Naive B cell (primary cell): ENCODE results near the gene ELFN2. TPM values are rescaled to one million over a fixed set of nuclear protein-coding genes. Genes with fewer than 3 reads are reported as not detected.
A peak's percentile ranks its signal among the peaks of the same experiment; 100 is the strongest.
"Not testable (repeated sequence)": the region's sequence is repeated elsewhere in the genome, so short reads cannot be mapped to it uniquely, and the experiment has no call there.

Experiments
- ATAC-seq, 2 donors: fragments of 150-1000 bp; cut with Tn5 transposase; 2 replicates each; pipeline ENCODE4 v1.10.0; 2021; ENCODE audit warnings: low read depth in 2 of 2, mild to moderate bottlenecking in 2 of 2, moderate library complexity in 2 of 2
- DNase-seq: peaks from one replicate; pipeline ENCODE4 v3.0.0; 2022
- H3K27ac Mint-ChIP-seq, 6 donors: one replicate each; pipeline ENCODE4 v1.8.0; 2020 to 2022; ENCODE audit warnings: mild to moderate bottlenecking in 6 of 6, mixed read lengths in 6 of 6, moderate library complexity in 5 of 6, inconsistent platforms in 2 of 6
- H3K27me3 Mint-ChIP-seq, 3 donors: one replicate each; pipeline ENCODE4 v1.8.0; 2021 to 2022; ENCODE audit warnings: mixed read lengths in 3 of 3, mild to moderate bottlenecking in 1 of 3
- H3K36me3 Mint-ChIP-seq, 2 donors: one replicate each; pipeline ENCODE4 v1.8.0; 2020 to 2022; ENCODE audit warnings: mixed read lengths in 2 of 2, inconsistent platforms in 1 of 2, mild to moderate bottlenecking in 1 of 2
- H3K4me1 Mint-ChIP-seq, 3 donors: one replicate each; pipeline ENCODE4 v1.8.0; 2020 to 2022; ENCODE audit warnings: mixed read lengths in 3 of 3, inconsistent platforms in 1 of 3, mild to moderate bottlenecking in 1 of 3, moderate library complexity in 1 of 3
- H3K4me3 Mint-ChIP-seq, 8 donors: one replicate each; pipeline ENCODE4 v1.8.0; 2020 to 2022; ENCODE audit warnings: mild to moderate bottlenecking in 8 of 8, mixed read lengths in 8 of 8, moderate library complexity in 8 of 8, inconsistent platforms in 2 of 8
- H3K9me3 Mint-ChIP-seq, 7 donors: one replicate each; pipeline ENCODE4 v1.8.0; 2020 to 2022; ENCODE audit warnings: mixed read lengths in 7 of 7, mild to moderate bottlenecking in 5 of 7, inconsistent platforms in 2 of 7, moderate library complexity in 1 of 7
- polyA plus RNA-seq, 6 donors: library from polyadenylated mRNA; unstranded; fragments of 300-500 nt; fragmentation: Illumina TruSeq; gene quantifications; one replicate each; pipeline ENCODE4 v1.2.3, GENCODE V29; 2021; ENCODE audit warnings: low read depth in 6 of 6

The ELFN2 gene
- polyA plus RNA-seq, 6 donors from 2014 or later = not detected

DNA sequence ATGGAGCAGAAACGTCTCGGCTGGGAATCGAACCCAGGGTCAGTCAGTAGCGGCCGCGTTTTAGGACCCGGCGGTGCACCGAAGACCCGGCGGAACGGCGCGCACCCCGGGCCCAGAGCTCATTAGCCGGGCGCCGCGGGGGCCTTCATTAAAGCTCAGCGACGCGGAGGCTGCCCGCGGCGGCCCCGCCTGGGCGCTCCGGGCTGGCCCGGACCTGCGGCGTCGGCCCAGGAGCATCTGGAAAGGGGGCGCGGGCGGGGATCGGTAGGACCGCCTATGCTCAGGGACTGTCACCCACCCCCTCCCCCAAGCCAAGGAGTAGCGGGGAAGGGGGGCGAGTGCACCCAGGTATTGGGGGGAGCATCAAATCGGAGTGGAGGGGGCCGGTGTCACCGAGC, 92.8 kb downstream of the ELFN2 start:
- H3K4me1 Mint-ChIP-seq = peaks cover 12 to 23% (median 19%) of the 10 kb centered on the region in 3 donors
- no peaks in the 10 kb centered on the region for H3K36me3 Mint-ChIP-seq
- H3K9me3 Mint-ChIP-seq = no peaks in the 10 kb centered on the region
- H3K27ac Mint-ChIP-seq = no peak overlapping the region
- H3K4me3 Mint-ChIP-seq = peak overlapping the region in 6 of 8 donors; percentile 49 to 80 (median 65)
- ATAC-seq (peak in 1 of 2 donors; percentile 27), DNase-seq (no peak)
- peaks cover 33 to 91% (median 64%) of the 10 kb centered on the region in 3 donors for H3K27me3 Mint-ChIP-seq

- Mint-ChIP-seq H3K9me3 (no peaks in the 10 kb centered on the region), H3K27me3 (peaks cover 30 to 91% (median 70%) of the 10 kb centered on the region in 3 donors), H3K36me3 (no peaks in the 10 kb centered on the region), H3K4me3 (peak overlapping the region in 6 of 8 donors; percentile 49 to 80 (median 68)), H3K27ac (no peak overlapping the region), H3K4me1 (peaks cover 12 to 25% (median 23%) of the 10 kb centered on the region in 3 donors)
- ATAC-seq = peak in 1 of 2 donors; percentile 11
- no peak for DNase-seq
Observed at GRCh38 chr22:37333724-37334460, 93.4 kb downstream of the ELFN2 start.

- Mint-ChIP-seq H3K9me3 (no peaks in the 10 kb centered on the region), H3K36me3 (no peaks in the 10 kb centered on the region), H3K27ac (no peak overlapping the region), H3K27me3 (peaks cover 42 to 93% (median 77%) of the 10 kb centered on the region in 3 donors), H3K4me3 (peak overlapping the region in 1 of 8 donors; percentile 10), H3K4me1 (peaks cover 12 to 21% (median 20%) of the 10 kb centered on the region in 3 donors)
- DNase-seq = no peak
- ATAC-seq = peak; percentile 16 to 39
Observed at GRCh38 chr22:37331856-37332536, 95.3 kb downstream of the ELFN2 start.

- Mint-ChIP-seq H3K27me3 (peaks cover 43 to 90% (median 82%) of the 10 kb centered on the region in 3 donors), H3K36me3 (no peaks in the 10 kb centered on the region), H3K4me1 (peaks cover 12 to 21% (median 20%) of the 10 kb centered on the region in 3 donors), H3K9me3 (no peaks in the 10 kb centered on the region), H3K27ac (no peak overlapping the region), H3K4me3 (no peak overlapping the region)
- ATAC-seq (no peak), DNase-seq (no peak)
Observed at GRCh38 chr22:37331034-37331428, 96.2 kb downstream of the ELFN2 start.

GRCh38 chr22:37330200-37331033, 96.9 kb downstream of the ELFN2 start:
- H3K36me3 Mint-ChIP-seq = no peaks in the 10 kb centered on the region
- no peak for DNase-seq
- no peaks in the 10 kb centered on the region for H3K9me3 Mint-ChIP-seq
- peaks cover 40 to 84% (median 76%) of the 10 kb centered on the region in 3 donors for H3K27me3 Mint-ChIP-seq
- no peak overlapping the region for H3K4me3 Mint-ChIP-seq
- H3K4me1 Mint-ChIP-seq = peaks cover 7 to 21% (median 19%) of the 10 kb centered on the region in 3 donors
- no peak overlapping the region for H3K27ac Mint-ChIP-seq
- ATAC-seq = peak in 1 of 2 donors; percentile 68

DNA sequence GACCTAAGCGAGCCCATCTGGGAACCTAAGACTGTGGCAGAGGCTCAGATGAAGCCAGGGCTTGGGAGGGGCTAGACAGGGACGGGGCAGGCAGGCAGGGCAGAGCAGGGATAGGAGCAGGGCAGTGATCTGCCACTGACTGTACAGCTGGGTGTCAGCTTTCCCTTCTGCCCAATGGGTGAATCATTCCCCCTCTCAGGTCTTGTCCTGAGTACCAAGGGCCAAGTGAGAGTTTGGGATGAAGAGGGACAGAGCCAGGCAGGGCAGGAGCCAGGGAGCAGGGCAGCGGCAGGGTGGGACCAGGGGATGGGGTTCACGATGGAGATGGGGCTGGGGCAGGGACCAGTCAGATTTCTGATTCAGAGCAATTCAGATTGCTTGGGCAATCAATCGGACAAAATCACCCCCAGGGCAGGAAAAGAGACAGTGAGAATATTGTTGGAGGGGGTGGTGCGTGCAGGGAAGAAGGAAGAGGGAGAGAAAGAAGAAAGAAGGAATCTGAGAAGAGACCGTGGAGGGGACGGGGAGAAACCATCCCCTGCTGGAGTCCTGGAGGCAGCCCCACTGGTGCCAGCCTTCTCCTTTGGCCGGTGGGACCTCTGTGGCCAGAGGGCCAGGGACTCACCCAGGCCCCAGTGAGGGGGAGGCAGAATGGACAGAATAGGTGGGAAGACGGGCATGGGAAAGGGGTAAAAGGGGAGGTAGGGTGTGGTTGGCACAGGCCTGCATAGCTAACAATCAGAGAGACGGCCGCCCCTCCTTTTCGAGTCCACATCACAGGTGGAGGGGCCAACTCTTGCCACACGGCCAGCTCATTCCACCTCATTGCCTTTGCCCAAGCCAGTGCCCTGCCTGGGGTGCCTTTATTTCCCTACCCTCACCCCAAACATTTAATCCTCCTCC, 97.8 kb downstream of the ELFN2 start:
- DNase-seq = no peak
- Mint-ChIP-seq H3K27me3 (peaks cover 36 to 76% (median 70%) of the 10 kb centered on the region in 3 donors), H3K27ac (peak overlapping the region in 1 of 6 donors; percentile 37), H3K4me1 (peaks cover 0 to 17% (median 15%) of the 10 kb centered on the region in 3 donors), H3K4me3 (no peak overlapping the region), H3K36me3 (no peaks in the 10 kb centered on the region), H3K9me3 (no peaks in the 10 kb centered on the region)
- no peak for ATAC-seq

- Mint-ChIP-seq H3K27me3 (peaks cover 37 to 74% (median 70%) of the 10 kb centered on the region in 3 donors), H3K27ac (peak overlapping the region in 2 of 6 donors; percentile 22 to 37), H3K4me1 (peaks cover 0 to 13% (median 10%) of the 10 kb centered on the region in 3 donors)
- H3K9me3 Mint-ChIP-seq, ATAC-seq, H3K36me3 Mint-ChIP-seq, DNase-seq, H3K4me3 Mint-ChIP-seq: not testable (repeated sequence)
Observed at GRCh38 chr22:37328538-37329237, 98.6 kb downstream of the ELFN2 start.

DNA sequence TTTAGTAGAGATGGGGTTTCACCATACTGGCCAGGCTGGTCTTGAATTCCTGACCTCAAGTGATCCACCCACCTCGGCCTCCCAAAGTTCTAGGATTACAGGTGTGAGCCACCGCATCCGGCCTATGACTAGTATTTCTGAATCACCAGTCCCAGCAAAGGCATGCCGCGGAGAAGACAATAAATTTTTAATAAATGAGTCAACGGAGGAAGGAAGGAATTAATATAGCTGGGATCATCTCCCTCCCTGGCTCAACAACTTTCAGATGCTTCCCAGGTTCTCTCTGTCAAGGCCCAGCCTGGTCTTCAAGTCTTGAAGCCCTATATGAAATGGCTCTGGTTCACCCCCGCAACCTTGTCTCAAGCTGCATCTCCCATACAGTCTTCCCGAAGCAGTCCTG, 99.3 kb downstream of the ELFN2 start:
- H3K36me3 Mint-ChIP-seq = no peaks in the 10 kb centered on the region

GRCh38 chr22:37326726-37327125, 100.6 kb downstream of the ELFN2 start:
- peaks cover 43 to 70% (median 67%) of the 10 kb centered on the region in 3 donors for H3K27me3 Mint-ChIP-seq
- H3K4me1 Mint-ChIP-seq = peaks cover 0 to 10% (median 7%) of the 10 kb centered on the region in 3 donors
- no peak overlapping the region for H3K4me3 Mint-ChIP-seq
- no peaks in the 10 kb centered on the region for H3K9me3 Mint-ChIP-seq
- ATAC-seq = no peak
- DNase-seq = no peak
- no peak overlapping the region for H3K27ac Mint-ChIP-seq
- H3K36me3 Mint-ChIP-seq = no peaks in the 10 kb centered on the region

More for the DNA sequence above, 99.3 kb downstream of the ELFN2 start:
- DNase-seq (no peak), ATAC-seq (no peak)
- peaks cover 41 to 74% (median 72%) of the 10 kb centered on the region in 3 donors for H3K27me3 Mint-ChIP-seq
- no peak overlapping the region for H3K4me3 Mint-ChIP-seq
- H3K4me1 Mint-ChIP-seq = peaks cover 0 to 12% (median 11%) of the 10 kb centered on the region in 3 donors
- H3K9me3 Mint-ChIP-seq = no peaks in the 10 kb centered on the region
- peak overlapping the region in 1 of 6 donors; percentile 53 for H3K27ac Mint-ChIP-seq

- H3K27me3 Mint-ChIP-seq = peaks cover 40 to 58% (median 56%) of the 10 kb centered on the region in 3 donors
- no peaks in the 10 kb centered on the region for H3K36me3 Mint-ChIP-seq
- H3K4me3 Mint-ChIP-seq = no peak overlapping the region
- no peaks in the 10 kb centered on the region for H3K9me3 Mint-ChIP-seq
- no peak for DNase-seq
- ATAC-seq = no peak
- peaks cover 0 to 8% (median 7%) of the 10 kb centered on the region in 3 donors for H3K4me1 Mint-ChIP-seq
- no peak overlapping the region for H3K27ac Mint-ChIP-seq
Observed at GRCh38 chr22:37325039-37325395, 102.3 kb downstream of the ELFN2 start.

DNA sequence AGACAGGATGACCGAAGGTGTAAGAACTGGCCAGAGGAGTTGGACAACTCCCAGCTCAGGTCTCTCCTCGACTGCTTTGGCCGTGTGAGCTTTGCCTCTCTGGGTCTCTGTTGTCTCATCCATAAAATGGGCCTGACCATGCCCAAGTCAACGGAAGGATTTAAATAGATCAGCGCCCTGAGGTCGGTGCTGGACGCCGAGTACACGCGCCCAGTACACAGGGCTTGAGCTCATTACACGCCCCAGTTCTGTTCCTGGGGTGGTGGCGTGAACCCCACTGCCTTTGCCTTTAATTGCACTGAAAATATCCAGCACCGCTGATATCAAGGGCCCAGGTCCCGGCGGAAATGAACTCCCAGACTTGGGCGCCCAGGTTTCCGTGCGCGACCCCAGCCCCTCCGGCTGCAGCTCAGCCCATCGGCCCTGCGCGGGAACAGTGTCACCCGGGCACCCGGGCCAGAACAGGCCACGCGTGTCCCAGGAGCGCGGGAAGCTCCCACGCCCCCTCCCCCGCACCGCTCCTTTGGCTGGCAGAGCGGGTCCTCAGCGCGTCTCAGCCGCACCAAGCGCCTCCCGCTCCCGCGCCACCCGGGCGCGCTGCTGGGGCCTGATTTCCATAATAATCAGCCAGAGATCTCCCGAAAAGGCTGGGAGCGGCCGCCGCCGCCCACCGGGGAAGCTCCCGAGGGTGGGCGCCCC, 102.8 kb downstream of the ELFN2 start:
- H3K27me3 Mint-ChIP-seq = peaks cover 42 to 57% (median 51%) of the 10 kb centered on the region in 3 donors

More for the DNA sequence above, 102.8 kb downstream of the ELFN2 start:
- ATAC-seq (no peak), DNase-seq (no peak)
- peaks cover 0 to 7% (median 6%) of the 10 kb centered on the region in 3 donors for H3K4me1 Mint-ChIP-seq
- H3K27ac Mint-ChIP-seq = no peak overlapping the region
- peak overlapping the region in 1 of 8 donors; percentile 46 for H3K4me3 Mint-ChIP-seq
- no peaks in the 10 kb centered on the region for H3K9me3 Mint-ChIP-seq
- no peaks in the 10 kb centered on the region for H3K36me3 Mint-ChIP-seq
